ENCODE results near the gene PAK6.

DNA sequence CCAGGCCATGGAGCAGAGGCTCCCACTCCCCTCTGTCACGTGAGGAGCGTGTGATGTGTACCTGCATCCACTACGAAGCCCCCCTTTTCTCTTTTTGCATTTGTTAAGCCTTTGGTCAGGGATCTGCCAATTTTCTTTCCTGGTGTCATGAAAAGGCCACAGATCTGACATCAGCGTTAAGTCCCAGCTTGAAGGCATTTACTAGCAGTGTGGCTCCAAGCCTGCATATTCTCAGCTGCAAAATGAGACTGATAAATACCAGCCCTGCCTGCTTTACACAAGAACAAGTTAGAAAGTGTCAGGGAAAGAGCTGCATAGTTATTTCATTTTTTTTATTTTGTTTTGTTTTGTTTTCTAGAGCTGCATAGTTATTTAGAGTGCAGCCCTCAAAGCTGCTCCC, 46.3 kb downstream of the PAK6 start:
- TF ChIP-seq, protein P1, sequence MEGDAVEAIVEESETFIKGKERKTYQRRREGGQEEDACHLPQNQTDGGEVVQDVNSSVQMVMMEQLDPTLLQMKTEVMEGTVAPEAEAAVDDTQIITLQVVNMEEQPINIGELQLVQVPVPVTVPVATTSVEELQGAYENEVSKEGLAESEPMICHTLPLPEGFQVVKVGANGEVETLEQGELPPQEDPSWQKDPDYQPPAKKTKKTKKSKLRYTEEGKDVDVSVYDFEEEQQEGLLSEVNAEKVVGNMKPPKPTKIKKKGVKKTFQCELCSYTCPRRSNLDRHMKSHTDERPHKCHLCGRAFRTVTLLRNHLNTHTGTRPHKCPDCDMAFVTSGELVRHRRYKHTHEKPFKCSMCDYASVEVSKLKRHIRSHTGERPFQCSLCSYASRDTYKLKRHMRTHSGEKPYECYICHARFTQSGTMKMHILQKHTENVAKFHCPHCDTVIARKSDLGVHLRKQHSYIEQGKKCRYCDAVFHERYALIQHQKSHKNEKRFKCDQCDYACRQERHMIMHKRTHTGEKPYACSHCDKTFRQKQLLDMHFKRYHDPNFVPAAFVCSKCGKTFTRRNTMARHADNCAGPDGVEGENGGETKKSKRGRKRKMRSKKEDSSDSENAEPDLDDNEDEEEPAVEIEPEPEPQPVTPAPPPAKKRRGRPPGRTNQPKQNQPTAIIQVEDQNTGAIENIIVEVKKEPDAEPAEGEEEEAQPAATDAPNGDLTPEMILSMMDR (IDR thresholded peaks at IDR 0.05; ENCODE audit: poor library complexity) = no peak
- no peak for TF ChIP-seq EZH2phosphoT487 (IDR thresholded peaks at IDR 0.05; ENCODE audit: low read depth, severe bottlenecking, unreplicated experiment)

Measured in hepatocyte (in vitro differentiated cells).